GM18499 (cell line): ENCODE data around the gene NEFH.

ENCODE experiments used
- ATAC-seq: cut with Tn5 transposase; IDR thresholded peaks from one replicate; pipeline ENCODE4 v1.9.1; 2021; ENCODE audit warnings: moderate number of reproducible peaks; ENCODE audit not compliant: insufficient read depth, unreplicated experiment

NEFH gene

GRCh38 chr22:29459773-29460172 lies 20.2 kb upstream of the NEFH start:
- ATAC-seq, result no peak

DNA sequence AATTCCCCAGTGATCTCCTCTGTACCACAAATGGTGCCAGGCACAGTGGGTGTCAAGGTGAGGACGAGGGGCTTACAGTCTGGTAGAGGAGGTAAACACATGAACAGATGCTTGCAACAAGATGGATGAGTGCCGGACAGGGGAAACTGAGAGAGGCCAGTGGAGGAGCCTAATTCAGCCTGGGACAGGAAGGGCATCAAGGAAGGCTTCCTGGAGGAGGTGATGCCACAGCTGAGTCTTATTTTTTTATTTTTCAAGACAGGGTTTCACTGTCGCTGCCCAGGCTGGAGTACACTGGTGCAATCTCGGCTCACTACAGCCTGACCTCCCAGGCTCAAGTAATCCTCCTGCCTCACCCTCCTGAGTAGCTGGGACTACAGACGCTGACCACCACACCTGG lies 18.8 kb upstream of the NEFH start:
- no peak for ATAC-seq

DNA sequence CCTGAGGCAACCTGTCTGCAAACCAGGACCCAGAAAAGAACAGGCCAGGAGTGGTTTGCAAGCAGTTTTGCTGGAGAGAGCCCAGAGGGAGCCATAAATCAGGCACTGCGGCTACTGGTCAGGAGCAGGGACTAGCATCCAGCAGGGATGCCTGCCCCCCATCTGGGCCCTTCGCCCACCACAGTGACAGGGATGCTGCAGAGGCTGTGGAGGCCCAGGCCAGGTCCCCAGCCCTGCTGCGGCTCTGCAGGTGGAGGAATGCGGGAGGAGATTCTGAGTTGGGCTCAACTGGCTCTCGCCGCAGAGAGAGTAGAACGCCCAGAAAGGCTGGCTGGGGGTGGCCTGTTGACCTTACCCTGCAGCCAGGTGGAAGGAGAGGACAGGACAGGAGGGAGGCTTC lies 16.4 kb upstream of the NEFH start:
- no peak for ATAC-seq

DNA sequence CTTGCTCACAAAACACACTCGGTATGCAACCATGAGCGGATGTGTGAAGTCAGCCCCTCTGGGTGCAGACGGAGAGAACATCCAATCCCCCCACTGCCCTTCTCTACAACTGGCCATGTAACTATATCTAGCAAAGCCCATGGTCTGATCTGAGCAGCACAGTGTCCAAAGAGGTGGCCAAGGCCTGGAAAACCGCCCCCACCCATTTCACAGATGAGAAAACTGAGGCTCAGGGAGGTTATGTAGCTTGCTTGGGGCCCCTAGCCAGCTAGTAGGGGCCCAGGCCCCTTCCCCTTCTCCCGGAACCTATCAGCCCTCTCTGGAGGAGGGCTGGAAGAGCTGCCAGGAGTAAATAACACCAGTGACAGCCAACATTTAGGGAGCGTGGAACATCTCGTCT lies 15.4 kb upstream of the NEFH start:
- no peak for ATAC-seq

DNA sequence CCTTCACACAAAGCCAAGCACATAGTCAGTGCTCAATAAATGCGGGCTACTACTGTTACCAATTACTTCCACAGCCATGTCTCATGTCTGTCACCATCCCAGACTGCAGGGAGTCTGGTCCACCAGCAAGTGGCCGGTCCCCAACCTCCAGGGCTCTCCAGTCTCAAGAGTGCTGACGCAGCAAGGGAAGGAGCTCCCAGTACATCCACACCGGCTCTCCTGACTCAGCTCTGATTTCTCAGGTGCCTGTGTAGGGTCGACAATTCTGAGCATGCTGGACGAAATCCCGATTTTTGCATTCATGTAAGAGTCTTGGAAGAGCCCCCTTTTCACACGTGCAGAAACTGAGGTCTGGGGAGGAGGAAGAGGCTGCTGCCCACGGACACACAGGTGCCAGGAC lies 10.3 kb upstream of the NEFH start:
- ATAC-seq, result no peak

GRCh38 chr22:29470159-29470855 lies 9.7 kb upstream of the NEFH start:
- ATAC-seq, result no peak

DNA sequence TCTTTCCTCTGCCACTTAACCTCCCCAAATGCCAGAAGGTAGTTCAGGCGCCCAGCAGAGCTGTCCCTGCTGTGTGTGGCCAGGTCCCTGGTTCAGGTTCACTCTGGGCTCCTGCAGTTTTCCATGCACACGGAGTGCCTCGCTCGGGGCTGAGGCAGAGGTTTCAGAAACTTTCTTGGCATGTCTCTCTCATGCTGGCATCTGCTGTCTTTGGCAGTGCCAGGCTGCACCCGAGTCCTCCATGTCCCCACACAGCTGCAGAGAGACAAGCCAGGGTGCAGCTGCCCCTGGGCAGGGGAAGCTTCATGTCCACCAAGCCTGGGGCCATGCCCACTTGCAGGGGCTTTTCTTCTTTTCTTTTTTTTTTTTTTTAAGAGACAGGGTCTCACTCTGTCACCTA lies 7.0 kb upstream of the NEFH start:
- ATAC-seq, result no peak

- no peak for ATAC-seq
Observed at GRCh38 chr22:29475550-29475949, 4.5 kb upstream of the NEFH start.

- no peak for ATAC-seq
Observed at GRCh38 chr22:29476116-29476515, 3.9 kb upstream of the NEFH start.

GRCh38 chr22:29477723-29478318 lies 2.2 kb upstream of the NEFH start:
- no peak for ATAC-seq

- ATAC-seq, result no peak
Observed at GRCh38 chr22:29478326-29479276, 1.4 kb upstream of the NEFH start.

GRCh38 chr22:29480262-29480511 lies 169 bp downstream of the NEFH start:
- ATAC-seq, result no peak

DNA sequence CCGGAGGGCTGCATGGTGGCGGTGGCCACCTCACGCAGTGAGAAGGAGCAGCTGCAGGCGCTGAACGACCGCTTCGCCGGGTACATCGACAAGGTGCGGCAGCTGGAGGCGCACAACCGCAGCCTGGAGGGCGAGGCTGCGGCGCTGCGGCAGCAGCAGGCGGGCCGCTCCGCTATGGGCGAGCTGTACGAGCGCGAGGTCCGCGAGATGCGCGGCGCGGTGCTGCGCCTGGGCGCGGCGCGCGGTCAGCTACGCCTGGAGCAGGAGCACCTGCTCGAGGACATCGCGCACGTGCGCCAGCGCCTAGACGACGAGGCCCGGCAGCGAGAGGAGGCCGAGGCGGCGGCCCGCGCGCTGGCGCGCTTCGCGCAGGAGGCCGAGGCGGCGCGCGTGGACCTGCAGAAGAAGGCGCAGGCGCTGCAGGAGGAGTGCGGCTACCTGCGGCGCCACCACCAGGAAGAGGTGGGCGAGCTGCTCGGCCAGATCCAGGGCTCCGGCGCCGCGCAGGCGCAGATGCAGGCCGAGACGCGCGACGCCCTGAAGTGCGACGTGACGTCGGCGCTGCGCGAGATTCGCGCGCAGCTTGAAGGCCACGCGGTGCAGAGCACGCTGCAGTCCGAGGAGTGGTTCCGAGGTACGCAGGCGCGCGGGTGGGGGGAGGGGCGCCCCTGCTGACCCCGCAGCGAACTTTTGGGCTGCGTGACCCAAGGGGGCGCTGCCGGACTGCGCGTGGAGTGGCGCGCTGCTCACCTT lies 670 bp downstream of the NEFH start:
- ATAC-seq, result no peak

DNA sequence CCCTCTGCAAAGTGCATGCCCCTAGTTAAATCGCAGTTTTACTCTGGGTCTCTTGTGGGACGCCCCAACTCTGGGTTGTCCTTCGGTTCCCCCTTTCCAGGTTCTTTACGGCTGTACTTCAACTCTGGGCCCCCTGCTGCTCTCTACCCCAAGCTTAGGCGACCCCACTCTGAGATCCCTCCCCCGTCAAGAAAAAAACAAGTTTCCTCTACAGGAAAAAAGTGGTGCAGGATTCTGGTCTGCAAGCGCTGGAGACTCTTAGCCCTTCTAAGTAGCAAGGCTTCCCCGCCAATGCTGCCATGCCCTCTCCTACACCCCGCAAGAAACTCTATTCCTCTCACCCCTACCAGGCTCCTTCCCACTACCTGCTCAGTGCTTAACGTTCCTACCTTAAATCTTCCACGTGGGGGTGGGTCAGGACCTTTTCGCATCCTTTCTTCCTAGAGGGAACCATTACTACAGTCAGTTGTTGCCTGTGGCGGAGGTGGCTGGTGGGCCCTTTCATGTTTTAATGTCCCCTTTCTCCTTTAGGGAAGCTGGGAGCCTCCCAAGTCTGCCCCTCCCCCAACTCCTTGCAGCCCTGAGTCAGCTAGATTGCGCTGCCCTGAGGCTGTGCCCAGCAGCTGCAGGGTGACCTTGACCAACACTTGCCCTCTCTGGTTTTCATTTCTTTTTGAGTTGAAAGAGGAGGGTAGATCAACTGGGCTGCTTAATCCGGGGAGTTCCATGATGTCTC lies 1.4 kb downstream of the NEFH start:
- no peak for ATAC-seq

GRCh38 chr22:29482253-29482652 lies 2.2 kb downstream of the NEFH start:
- ATAC-seq, result no peak

GRCh38 chr22:29482726-29483125 lies 2.7 kb downstream of the NEFH start:
- ATAC-seq, result no peak

DNA sequence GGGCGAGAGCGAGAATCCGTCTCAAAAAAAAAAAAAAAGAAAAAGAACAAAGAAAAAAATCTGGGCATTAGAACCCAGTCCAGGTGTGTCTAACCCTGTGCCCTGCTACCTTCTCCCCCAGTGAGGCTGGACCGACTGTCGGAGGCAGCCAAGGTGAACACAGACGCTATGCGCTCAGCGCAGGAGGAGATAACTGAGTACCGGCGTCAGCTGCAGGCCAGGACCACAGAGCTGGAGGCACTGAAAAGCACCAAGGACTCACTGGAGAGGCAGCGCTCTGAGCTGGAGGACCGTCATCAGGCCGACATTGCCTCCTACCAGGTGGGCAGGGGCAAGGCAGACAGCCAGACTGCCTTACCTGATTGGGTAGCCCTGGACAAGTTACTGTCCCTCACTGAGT lies 3.2 kb downstream of the NEFH start:
- no peak for ATAC-seq

DNA sequence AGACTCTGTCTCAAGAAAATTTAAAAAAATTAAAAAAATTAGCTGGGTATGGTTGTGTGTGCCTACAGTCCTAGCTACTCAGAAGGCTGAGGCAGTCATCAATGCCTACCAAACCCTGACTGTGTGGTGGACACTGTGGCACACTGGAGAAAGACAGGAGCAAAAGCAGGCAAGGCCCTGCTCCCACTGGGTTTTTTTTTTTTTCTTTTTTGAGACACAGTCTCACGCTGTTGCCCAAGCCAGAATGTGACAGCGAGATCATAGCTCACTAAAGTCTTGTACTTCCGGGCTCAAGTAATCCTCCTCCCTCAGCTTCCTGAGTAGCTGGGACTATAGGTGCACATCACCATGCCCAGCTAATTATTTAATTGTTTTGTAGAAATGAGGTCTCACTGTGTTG lies 4.6 kb downstream of the NEFH start:
- ATAC-seq, result no peak

GRCh38 chr22:29485448-29485847 lies 5.4 kb downstream of the NEFH start:
- ATAC-seq, result no peak

- ATAC-seq, result no peak
Observed at GRCh38 chr22:29487426-29487986, 7.5 kb downstream of the NEFH start.
